ENCODE data around the gene NLRP1. TPM values are rescaled to one million over a fixed set of nuclear protein-coding genes. Genes with fewer than 3 reads are reported as not detected.
A peak's percentile ranks its signal among the peaks of the same experiment; 100 is the strongest.
"Not testable (repeated sequence)": the region's sequence is repeated elsewhere in the genome, so short reads cannot be mapped to it uniquely, and the experiment has no call there.

NLRP1 gene
- total RNA-seq, 2 donors from 2014 or later: 39.9 to 129 TPM

GRCh38 chr17:5581655-5582054 lies 2.7 kb downstream of the NLRP1 start:
- peak overlapping the region; percentile 98 for H3K27ac Mint-ChIP-seq
- peaks cover 3% of the 10 kb centered on the region for H3K9me3 Mint-ChIP-seq
- peaks cover 39% of the 10 kb centered on the region for H3K4me1 Mint-ChIP-seq
- no peaks in the 10 kb centered on the region for H3K27me3 Mint-ChIP-seq
- no peak for ATAC-seq (replicated peaks)
- H3K4me3 Mint-ChIP-seq: peak overlapping the region; percentile 98
- peaks cover 74% of the 10 kb centered on the region for H3K36me3 Mint-ChIP-seq (ENCODE audit: low read depth)

GRCh38 chr17:5580969-5581368 lies 3.3 kb downstream of the NLRP1 start:
- Mint-ChIP-seq H3K4me1 (peaks cover 38% of the 10 kb centered on the region), H3K36me3 (ENCODE audit: low read depth) (peaks cover 80% of the 10 kb centered on the region), H3K9me3 (peaks cover 3% of the 10 kb centered on the region), H3K27ac (peak overlapping the region; percentile 98), H3K27me3 (no peaks in the 10 kb centered on the region), H3K4me3 (peak overlapping the region; percentile 98)
- no peak for ATAC-seq (replicated peaks)

- Mint-ChIP-seq H3K4me3 (peak overlapping the region; percentile 98), H3K27ac (peak overlapping the region; percentile 73), H3K9me3 (peaks cover 3% of the 10 kb centered on the region), H3K36me3 (ENCODE audit: low read depth) (peaks cover 86% of the 10 kb centered on the region), H3K27me3 (no peaks in the 10 kb centered on the region), H3K4me1 (peaks cover 42% of the 10 kb centered on the region)
- no peak for ATAC-seq (replicated peaks)
Observed at GRCh38 chr17:5580367-5580766, 3.9 kb downstream of the NLRP1 start.

GRCh38 chr17:5578768-5579167 lies 5.5 kb downstream of the NLRP1 start:
- H3K27me3 Mint-ChIP-seq; H3K27ac Mint-ChIP-seq; H3K9me3 Mint-ChIP-seq; H3K4me3 Mint-ChIP-seq; ATAC-seq (replicated peaks): not testable (repeated sequence)
- Mint-ChIP-seq H3K36me3 (ENCODE audit: low read depth) (peaks cover 96% of the 10 kb centered on the region), H3K4me1 (peaks cover 47% of the 10 kb centered on the region)

- H3K27ac Mint-ChIP-seq; ATAC-seq (replicated peaks); H3K9me3 Mint-ChIP-seq; H3K27me3 Mint-ChIP-seq; H3K4me3 Mint-ChIP-seq: not testable (repeated sequence)
- Mint-ChIP-seq H3K36me3 (ENCODE audit: low read depth) (peaks cover 99% of the 10 kb centered on the region), H3K4me1 (peaks cover 59% of the 10 kb centered on the region)
Observed at GRCh38 chr17:5573017-5573416, 11.3 kb downstream of the NLRP1 start.

GRCh38 chr17:5571281-5571680 lies 13.0 kb downstream of the NLRP1 start:
- Mint-ChIP-seq H3K27ac (no peak overlapping the region), H3K4me3 (no peak overlapping the region), H3K4me1 (peaks cover 50% of the 10 kb centered on the region), H3K9me3 (no peaks in the 10 kb centered on the region), H3K36me3 (ENCODE audit: low read depth) (peaks cover 96% of the 10 kb centered on the region), H3K27me3 (no peaks in the 10 kb centered on the region)
- ATAC-seq (replicated peaks): no peak

- no peak overlapping the region for H3K4me3 Mint-ChIP-seq
- no peaks in the 10 kb centered on the region for H3K27me3 Mint-ChIP-seq
- H3K9me3 Mint-ChIP-seq: no peaks in the 10 kb centered on the region
- peaks cover 43% of the 10 kb centered on the region for H3K4me1 Mint-ChIP-seq
- peaks cover 57% of the 10 kb centered on the region for H3K36me3 Mint-ChIP-seq (ENCODE audit: low read depth)
- no peak overlapping the region for H3K27ac Mint-ChIP-seq
- ATAC-seq (replicated peaks): no peak
Observed at GRCh38 chr17:5565808-5566207, 18.5 kb downstream of the NLRP1 start.

GRCh38 chr17:5563456-5563855 lies 20.9 kb downstream of the NLRP1 start:
- Mint-ChIP-seq H3K27ac (peak overlapping the region; percentile 65), H3K36me3 (ENCODE audit: low read depth) (peaks cover 54% of the 10 kb centered on the region), H3K9me3 (no peaks in the 10 kb centered on the region), H3K4me1 (peaks cover 20% of the 10 kb centered on the region), H3K27me3 (no peaks in the 10 kb centered on the region), H3K4me3 (no peak overlapping the region)
- no peak for ATAC-seq (replicated peaks)

- H3K27me3 Mint-ChIP-seq: no peaks in the 10 kb centered on the region
- H3K27ac Mint-ChIP-seq: peak overlapping the region; percentile 65
- H3K9me3 Mint-ChIP-seq: no peaks in the 10 kb centered on the region
- peaks cover 20% of the 10 kb centered on the region for H3K4me1 Mint-ChIP-seq
- no peak for ATAC-seq (replicated peaks)
- no peak overlapping the region for H3K4me3 Mint-ChIP-seq
- peaks cover 53% of the 10 kb centered on the region for H3K36me3 Mint-ChIP-seq (ENCODE audit: low read depth)
Observed at GRCh38 chr17:5562661-5563360, 21.5 kb downstream of the NLRP1 start.

GRCh38 chr17:5561736-5562571 lies 22.4 kb downstream of the NLRP1 start:
- no peaks in the 10 kb centered on the region for H3K27me3 Mint-ChIP-seq
- peaks cover 53% of the 10 kb centered on the region for H3K36me3 Mint-ChIP-seq (ENCODE audit: low read depth)
- no peak overlapping the region for H3K27ac Mint-ChIP-seq
- H3K9me3 Mint-ChIP-seq: no peaks in the 10 kb centered on the region
- no peak for ATAC-seq (replicated peaks)
- peaks cover 25% of the 10 kb centered on the region for H3K4me1 Mint-ChIP-seq
- no peak overlapping the region for H3K4me3 Mint-ChIP-seq

GRCh38 chr17:5560361-5560988 lies 23.8 kb downstream of the NLRP1 start:
- H3K4me3 Mint-ChIP-seq: no peak overlapping the region
- H3K27me3 Mint-ChIP-seq: no peaks in the 10 kb centered on the region
- no peak overlapping the region for H3K27ac Mint-ChIP-seq
- ATAC-seq (replicated peaks): no peak
- H3K36me3 Mint-ChIP-seq (ENCODE audit: low read depth): peaks cover 63% of the 10 kb centered on the region
- no peaks in the 10 kb centered on the region for H3K9me3 Mint-ChIP-seq
- H3K4me1 Mint-ChIP-seq: peaks cover 19% of the 10 kb centered on the region

- H3K9me3 Mint-ChIP-seq: no peaks in the 10 kb centered on the region
- H3K4me1 Mint-ChIP-seq: peaks cover 18% of the 10 kb centered on the region
- H3K36me3 Mint-ChIP-seq (ENCODE audit: low read depth): peaks cover 77% of the 10 kb centered on the region
- no peak for ATAC-seq (replicated peaks)
- H3K4me3 Mint-ChIP-seq: no peak overlapping the region
- H3K27me3 Mint-ChIP-seq: no peaks in the 10 kb centered on the region
- no peak overlapping the region for H3K27ac Mint-ChIP-seq
Observed at GRCh38 chr17:5558815-5559785, 25.2 kb downstream of the NLRP1 start.

GRCh38 chr17:5557990-5558389 lies 26.3 kb downstream of the NLRP1 start:
- no peaks in the 10 kb centered on the region for H3K27me3 Mint-ChIP-seq
- H3K9me3 Mint-ChIP-seq: no peaks in the 10 kb centered on the region
- no peak overlapping the region for H3K4me3 Mint-ChIP-seq
- H3K27ac Mint-ChIP-seq: no peak overlapping the region
- no peak for ATAC-seq (replicated peaks)
- peaks cover 84% of the 10 kb centered on the region for H3K36me3 Mint-ChIP-seq (ENCODE audit: low read depth)
- H3K4me1 Mint-ChIP-seq: peaks cover 14% of the 10 kb centered on the region

- H3K27me3 Mint-ChIP-seq: no peaks in the 10 kb centered on the region
- no peak for ATAC-seq (replicated peaks)
- H3K27ac Mint-ChIP-seq: no peak overlapping the region
- peaks cover 11% of the 10 kb centered on the region for H3K4me1 Mint-ChIP-seq
- H3K4me3 Mint-ChIP-seq: no peak overlapping the region
- H3K9me3 Mint-ChIP-seq: no peaks in the 10 kb centered on the region
- H3K36me3 Mint-ChIP-seq (ENCODE audit: low read depth): peaks cover 84% of the 10 kb centered on the region
Observed at GRCh38 chr17:5557485-5557884, 26.8 kb downstream of the NLRP1 start.
